Endothelial cell of umbilical vein (primary cell): Measurements from ENCODE around the gene LRP1B. TPM values are rescaled to one million over a fixed set of nuclear protein-coding genes. Genes with fewer than 3 reads are reported as not detected.

Source experiments
- BruUV-seq: library from RNA; stranded (reverse); fragments of 400-500 nt; replicated peaks from 2 replicates; lab custom pipeline; 2021; lab: Mats Ljungman, UMichigan
- CTCF ChIA-PET: fragments of 300-600, 350-600 bp; sonication (Branson Sonifier 250); formaldehyde crosslinking; loops from one replicate; lab custom pipeline; 2021; ENCODE audit warnings: antibody characterized with exemption, inconsistent platforms; lab: Charles Lee
- POLR2A ChIA-PET: fragments of 300-600, 350-600 bp; sonication (Branson Sonifier 250); formaldehyde crosslinking; loops from one replicate; lab custom pipeline; 2021; ENCODE audit warnings: antibody characterized with exemption, inconsistent platforms; lab: Charles Lee
- DNase-seq: peaks from one replicate; pipeline ENCODE4 v3.0.0-alpha.2; 2011; ENCODE audit warnings: low read depth, low spot score
- FAIRE-seq: peaks from 2 replicates; lab custom pipeline; 2011; peaks lifted over from hg19 to GRCh38; lab: Jason Lieb, UNC
- H2AFZ ChIP-seq: 2 replicates; pipeline ENCODE4 v1.6.0; 2012; ENCODE audit warnings: low read depth, low read length, control low read depth, inconsistent platforms
- H3K27ac ChIP-seq: 2 replicates; pipeline ENCODE4 v1.5.1; 2011; ENCODE audit warnings: low read depth, mild to moderate bottlenecking, control low read depth, low read length, moderate library complexity; ENCODE audit not compliant: insufficient read depth
- H3K27me3 ChIP-seq, 2 experiments: 2 replicates each; pipeline versions ENCODE4 v1.6.0 to v1.6.1; 2011; ENCODE audit warnings: low read length in 2 of 2, mixed read lengths in 1 of 2; ENCODE audit not compliant: control insufficient read depth in 2 of 2, insufficient read depth in 2 of 2
- H3K36me3 ChIP-seq, 2 experiments: 2 replicates in 1 of 2; 3 replicates in 1 of 2; pipeline ENCODE4 v1.5.1; 2011; ENCODE audit warnings: low read length in 2 of 2, mild to moderate bottlenecking in 1 of 2, moderate library complexity in 1 of 2; ENCODE audit not compliant: control insufficient read depth in 2 of 2, insufficient read depth in 2 of 2; ENCODE audit errors: extremely low read depth in 1 of 2
- H3K4me1 ChIP-seq: 3 replicates; pipeline ENCODE4 v1.5.1; 2011; ENCODE audit warnings: mild to moderate bottlenecking, low read length; ENCODE audit not compliant: control insufficient read depth, insufficient read depth; ENCODE audit errors: extremely low read depth
- H3K4me2 ChIP-seq: 2 replicates; pipeline ENCODE4 v1.6.1; 2011; ENCODE audit warnings: low read length, control low read depth, mixed read lengths; ENCODE audit not compliant: insufficient read depth
- H3K4me3 ChIP-seq, 3 experiments: fragments of 200-600 bp in 1 of 3; sonication (generic), shearing (Covaris generic) in 1 of 3; replicated peaks in 1 of 3; 2 replicates each; pipeline ENCODE4 v1.5.1; 2011 to 2016; ENCODE audit warnings: control low read depth in 3 of 3, low read length in 3 of 3, mild to moderate bottlenecking in 2 of 3, inconsistent platforms in 1 of 3, low read depth in 1 of 3, moderate library complexity in 1 of 3; ENCODE audit not compliant: insufficient read depth in 1 of 3
- H3K79me2 ChIP-seq: 2 replicates; pipeline ENCODE4 v1.6.0; 2012; ENCODE audit warnings: low read length, inconsistent platforms; ENCODE audit not compliant: control insufficient read depth, insufficient read depth
- H3K9ac ChIP-seq: replicated peaks from 2 replicates; pipeline ENCODE3; 2011; ENCODE audit warnings: low read length, control low read depth; ENCODE audit not compliant: insufficient read depth; ENCODE audit errors: extremely low read depth
- H3K9me1 ChIP-seq: replicated peaks from 3 replicates; pipeline ENCODE4 v1.6.0; 2011; ENCODE audit warnings: mild to moderate bottlenecking, low read length; ENCODE audit not compliant: control insufficient read depth, insufficient read depth; ENCODE audit errors: extremely low read depth
- H3K9me3 ChIP-seq: replicated peaks from 2 replicates; pipeline ENCODE4 v1.5.1; 2012; ENCODE audit warnings: low read length, inconsistent platforms; ENCODE audit not compliant: control insufficient read depth, insufficient read depth
- H4K20me1 ChIP-seq: replicated peaks from 2 replicates; pipeline ENCODE3; 2011; ENCODE audit warnings: mild to moderate bottlenecking, low read length; ENCODE audit not compliant: control insufficient read depth, insufficient read depth; ENCODE audit errors: extremely low read depth
- EZH2 ChIP-seq: IDR thresholded peaks from 2 replicates; pipeline ENCODE4 v1.6.1; 2012; ENCODE audit warnings: borderline replicate concordance, low read depth, mild to moderate bottlenecking, moderate library complexity, low read length, inconsistent platforms; ENCODE audit not compliant: severe bottlenecking
- FOS ChIP-seq: IDR thresholded peaks from 2 replicates; pipeline ENCODE4 v1.6.1; 2011; ENCODE audit warnings: mild to moderate bottlenecking, low read length, moderate library complexity, borderline replicate concordance; ENCODE audit not compliant: insufficient read depth
- GATA2 ChIP-seq: IDR thresholded peaks from 2 replicates; pipeline ENCODE4 v1.7.0; 2011; ENCODE audit warnings: low read depth, mild to moderate bottlenecking, moderate library complexity, mixed read lengths, low read length; ENCODE audit not compliant: insufficient read length, insufficient read depth
- JUN ChIP-seq: IDR thresholded peaks from 2 replicates; pipeline ENCODE4 v1.6.1; 2011; ENCODE audit warnings: borderline replicate concordance, low read depth; ENCODE audit not compliant: insufficient read length, insufficient read depth
- MYC ChIP-seq: IDR thresholded peaks from one replicate; pipeline ENCODE4 v1.6.1; 2011; ENCODE audit warnings: mild to moderate bottlenecking, low read depth, low read length
- POLR2A ChIP-seq: IDR thresholded peaks from 2 replicates; pipeline ENCODE4 v1.6.1; 2012; ENCODE audit warnings: low read depth, mild to moderate bottlenecking, control low read depth, low read length
- POLR2AphosphoS5 ChIP-seq: IDR thresholded peaks from 2 replicates; pipeline ENCODE4 v1.6.1; 2012; ENCODE audit warnings: low read depth, mild to moderate bottlenecking, control low read depth, low read length, moderate library complexity; ENCODE audit not compliant: insufficient read depth
- dilution Hi-C: fragments of 300-500 bp; cut with MboI; formaldehyde crosslinking; loops from one replicate; pipeline ENCODE4 v1.15.0; 2019; ENCODE audit warnings: low sequenced_read_pairs; ENCODE audit not compliant: extremely low pct_ligation_motif_present
- intact Hi-C: fragments of 100-400 bp; cut with micrococcal nuclease; formaldehyde crosslinking; loops from one replicate; pipeline ENCODE4 v1.10.0; 2022
- polyA plus RNA-seq, 4 experiments: library from polyadenylated mRNA; depleted of rRNA in 3 of 4; stranded (reverse) in 3 of 4; unstranded in 1 of 4; fragments of >200 nt; gene quantifications; 2 replicates each; pipeline versions ENCODE4 v1.2.1 to v1.2.3, GENCODE V29; 2011 to 2012; ENCODE audit warnings: missing spikeins in 1 of 4
- total RNA-seq: library from RNA; stranded (reverse); gene quantifications from 2 replicates; pipeline ENCODE4 v1.2.3, GENCODE V29; 2021
- TF ChIP-seq, protein P1 (sequence below): IDR thresholded peaks from 2 replicates; pipeline ENCODE4 v1.6.1; 2011; ENCODE audit not compliant: insufficient read depth, insufficient read length
- TF ChIP-seq, protein P2 (sequence below), 2 donors: IDR thresholded peaks; 1 replicate in 1 of 2; 2 replicates in 1 of 2; pipeline ENCODE4 v1.5.1; 2011; ENCODE audit warnings: low read length in 2 of 2, mild to moderate bottlenecking in 2 of 2, moderate library complexity in 2 of 2, control low read depth in 1 of 2, inconsistent platforms in 1 of 2, low read depth in 1 of 2; ENCODE audit not compliant: insufficient read depth in 1 of 2; ENCODE audit errors: extremely low read depth in 1 of 2

Gene LRP1B
- total and polyA plus RNA-seq, 2 donors (not counting 3 experiments of a cell fraction or from before 2014, with no cell fraction given): 0.03 to 0.07 TPM

DNA sequence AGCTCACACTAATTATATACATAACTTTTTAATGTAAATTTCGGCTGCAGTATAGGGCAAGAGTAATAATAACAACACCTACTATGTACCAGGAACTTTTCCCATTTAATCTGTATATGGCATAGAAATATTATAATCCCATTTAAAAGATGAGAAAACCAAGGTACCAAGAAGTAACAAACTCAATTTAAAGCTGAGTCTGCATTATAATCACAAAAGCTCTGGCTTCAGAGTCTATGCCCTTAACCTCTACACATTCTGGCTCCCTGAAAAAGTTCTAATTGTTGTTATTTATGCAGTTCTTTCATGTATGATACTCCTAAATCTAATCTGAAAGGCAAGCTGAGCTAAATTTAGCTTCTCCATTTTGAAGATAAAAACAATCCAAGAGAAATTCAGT, 1675.5 kb downstream of the LRP1B start:
- no TSS peak for BruUV-seq
- POLR2A ChIA-PET: no interaction called here

More for the DNA sequence above, 1675.5 kb downstream of the LRP1B start:
- DNase-seq: no peak
- TF ChIP-seq JUN (no peak), GATA2 (no peak), FOS (no peak), POLR2A (no peak), EZH2 (no peak), POLR2AphosphoS5 (no peak), MYC (no peak)
- TF ChIP-seq, protein P1, sequence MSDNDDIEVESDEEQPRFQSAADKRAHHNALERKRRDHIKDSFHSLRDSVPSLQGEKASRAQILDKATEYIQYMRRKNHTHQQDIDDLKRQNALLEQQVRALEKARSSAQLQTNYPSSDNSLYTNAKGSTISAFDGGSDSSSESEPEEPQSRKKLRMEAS: no peak
- TF ChIP-seq, protein P2, sequence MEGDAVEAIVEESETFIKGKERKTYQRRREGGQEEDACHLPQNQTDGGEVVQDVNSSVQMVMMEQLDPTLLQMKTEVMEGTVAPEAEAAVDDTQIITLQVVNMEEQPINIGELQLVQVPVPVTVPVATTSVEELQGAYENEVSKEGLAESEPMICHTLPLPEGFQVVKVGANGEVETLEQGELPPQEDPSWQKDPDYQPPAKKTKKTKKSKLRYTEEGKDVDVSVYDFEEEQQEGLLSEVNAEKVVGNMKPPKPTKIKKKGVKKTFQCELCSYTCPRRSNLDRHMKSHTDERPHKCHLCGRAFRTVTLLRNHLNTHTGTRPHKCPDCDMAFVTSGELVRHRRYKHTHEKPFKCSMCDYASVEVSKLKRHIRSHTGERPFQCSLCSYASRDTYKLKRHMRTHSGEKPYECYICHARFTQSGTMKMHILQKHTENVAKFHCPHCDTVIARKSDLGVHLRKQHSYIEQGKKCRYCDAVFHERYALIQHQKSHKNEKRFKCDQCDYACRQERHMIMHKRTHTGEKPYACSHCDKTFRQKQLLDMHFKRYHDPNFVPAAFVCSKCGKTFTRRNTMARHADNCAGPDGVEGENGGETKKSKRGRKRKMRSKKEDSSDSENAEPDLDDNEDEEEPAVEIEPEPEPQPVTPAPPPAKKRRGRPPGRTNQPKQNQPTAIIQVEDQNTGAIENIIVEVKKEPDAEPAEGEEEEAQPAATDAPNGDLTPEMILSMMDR (IDR thresholded peaks at IDR 0.05; ENCODE audit: extremely low read depth in 1 of 2, insufficient read depth in 1 of 2, low read depth in 1 of 2, low read length in 2 of 2): no peak
- intact Hi-C loops (no loop called here), dilution Hi-C loops (no loop called here)
- no peaks in the 10 kb centered on the region for H4K20me1 ChIP-seq
- H3K4me3 ChIP-seq: no peak overlapping the region
- H3K9me3 ChIP-seq: no peaks in the 10 kb centered on the region
- H3K9ac ChIP-seq: no peak overlapping the region
- FAIRE-seq: no peak
- no peaks in the 10 kb centered on the region for H3K79me2 ChIP-seq
- H3K27ac ChIP-seq: no peak overlapping the region
- no peaks in the 10 kb centered on the region for H3K27me3 ChIP-seq
- H3K4me1 ChIP-seq: no peaks in the 10 kb centered on the region
- H3K9me1 ChIP-seq: no peaks in the 10 kb centered on the region
- H3K4me2 ChIP-seq: no peak overlapping the region
- no peaks in the 10 kb centered on the region for H3K36me3 ChIP-seq
- no peak overlapping the region for H2AFZ ChIP-seq
- CTCF ChIA-PET: no interaction called here
